HG03571 (cell line): Measurements from ENCODE around the gene FLNC.

Source experiments
- ATAC-seq: cut with Tn5 transposase; IDR thresholded peaks from one replicate; pipeline ENCODE4 v1.9.1; 2021; ENCODE audit not compliant: unreplicated experiment

Gene FLNC

GRCh38 chr7:128843938-128844621 lies 13.9 kb downstream of the FLNC start:
- no peak for ATAC-seq

GRCh38 chr7:128844777-128845311 lies 14.6 kb downstream of the FLNC start:
- no peak for ATAC-seq

- ATAC-seq = no peak
These were observed 15.3 kb downstream of the FLNC start for GRCh38 chr7:128845475-128845874.

- ATAC-seq = no peak
These were observed 15.8 kb downstream of the FLNC start for GRCh38 chr7:128845987-128846386.

GRCh38 chr7:128846781-128847444 lies 16.7 kb downstream of the FLNC start:
- no peak for ATAC-seq

GRCh38 chr7:128847721-128848211 lies 17.6 kb downstream of the FLNC start:
- ATAC-seq = no peak

- no peak for ATAC-seq
These were observed 18.3 kb downstream of the FLNC start for GRCh38 chr7:128848289-128849155.

- ATAC-seq = no peak
These were observed 18.9 kb downstream of the FLNC start for GRCh38 chr7:128849156-128849515.

GRCh38 chr7:128849804-128850490 lies 19.7 kb downstream of the FLNC start:
- no peak for ATAC-seq

- ATAC-seq = no peak
These were observed 22.5 kb downstream of the FLNC start for GRCh38 chr7:128852537-128853254.

- no peak for ATAC-seq
These were observed 23.6 kb downstream of the FLNC start for GRCh38 chr7:128853799-128854198.

GRCh38 chr7:128854396-128854795 lies 24.2 kb downstream of the FLNC start:
- ATAC-seq = no peak

GRCh38 chr7:128855559-128855958 lies 25.4 kb downstream of the FLNC start:
- ATAC-seq = no peak

- no peak for ATAC-seq
These were observed 26.0 kb downstream of the FLNC start for GRCh38 chr7:128856001-128856718.

- ATAC-seq = no peak
These were observed 28.4 kb downstream of the FLNC start for GRCh38 chr7:128858380-128859231.

- ATAC-seq = no peak
These were observed 29.3 kb downstream of the FLNC start for GRCh38 chr7:128859232-128860157.
